HG02884 (cell line): ENCODE results near the gene ENGASE.
A peak's percentile ranks its signal among the peaks of the same experiment; 100 is the strongest.
"Not testable (repeated sequence)": the region's sequence is repeated elsewhere in the genome, so short reads cannot be mapped to it uniquely, and the experiment has no call there.

ENCODE experiments used
- ATAC-seq: cut with Tn5 transposase; IDR thresholded peaks from one replicate; pipeline ENCODE4 v1.9.1; 2021; ENCODE audit warnings: mild to moderate bottlenecking, moderate library complexity; ENCODE audit not compliant: unreplicated experiment

The ENGASE gene

GRCh38 chr17:79074649-79075445 is at the start of gene ENGASE:
Gene ENGASE, plus strand, starts transcription at chr17:79074824. Its CDS starts 121 bp downstream, at chr17:79074945.
- peak; percentile 86 for ATAC-seq

- ATAC-seq, result no peak
Measured at GRCh38 chr17:79024901-79025737, 49.5 kb upstream of the ENGASE start.

- no peak for ATAC-seq
Measured at GRCh38 chr17:79026376-79027273, 48.0 kb upstream of the ENGASE start.

GRCh38 chr17:79027274-79027924 is 47.2 kb upstream of the ENGASE start:
- ATAC-seq, result no peak

GRCh38 chr17:79027925-79028491 is 46.6 kb upstream of the ENGASE start:
- no peak for ATAC-seq

- no peak for ATAC-seq
Measured at GRCh38 chr17:79028496-79029326, 45.9 kb upstream of the ENGASE start.

- no peak for ATAC-seq
Measured at GRCh38 chr17:79029327-79030009, 45.2 kb upstream of the ENGASE start.

GRCh38 chr17:79030636-79031035 is 44.0 kb upstream of the ENGASE start:
- not testable (repeated sequence) for ATAC-seq

- ATAC-seq, result no peak
Measured at GRCh38 chr17:79031996-79032875, 42.4 kb upstream of the ENGASE start.

GRCh38 chr17:79033046-79033616 is 41.5 kb upstream of the ENGASE start:
- ATAC-seq, result no peak

GRCh38 chr17:79033741-79034501 is 40.7 kb upstream of the ENGASE start:
- ATAC-seq, result no peak

GRCh38 chr17:79034931-79035485 is 39.6 kb upstream of the ENGASE start:
- ATAC-seq, result no peak

GRCh38 chr17:79035686-79036085 is 38.9 kb upstream of the ENGASE start:
- ATAC-seq, result no peak

GRCh38 chr17:79036181-79036580 is 38.4 kb upstream of the ENGASE start:
- ATAC-seq, result no peak

- no peak for ATAC-seq
Measured at GRCh38 chr17:79036596-79036995, 38.0 kb upstream of the ENGASE start.

GRCh38 chr17:79038545-79039135 is 36.0 kb upstream of the ENGASE start:
- no peak for ATAC-seq
